NCI-H460 (cell line): ENCODE results near the gene CCDC102B. TPM values are rescaled to one million over a fixed set of nuclear protein-coding genes. Genes with fewer than 3 reads are reported as not detected.
"Not testable (repeated sequence)": the region's sequence is repeated elsewhere in the genome, so short reads cannot be mapped to it uniquely, and the experiment has no call there.

ENCODE experiments used
- DNase-seq: peaks from one replicate; pipeline ENCODE4 v3.0.0-alpha.2; 2016; ENCODE audit warnings: low read depth; ENCODE audit errors: extremely low read depth
- total RNA-seq: library from RNA; depleted of rRNA; stranded (reverse); fragments of >200 nt; shearing (Covaris generic); gene quantifications from 2 replicates; pipeline ENCODE4 v1.2.3, GENCODE V29; 2014

Gene CCDC102B
- total RNA-seq, 1 experiment from 2014 or later, result 8.5 TPM

DNA sequence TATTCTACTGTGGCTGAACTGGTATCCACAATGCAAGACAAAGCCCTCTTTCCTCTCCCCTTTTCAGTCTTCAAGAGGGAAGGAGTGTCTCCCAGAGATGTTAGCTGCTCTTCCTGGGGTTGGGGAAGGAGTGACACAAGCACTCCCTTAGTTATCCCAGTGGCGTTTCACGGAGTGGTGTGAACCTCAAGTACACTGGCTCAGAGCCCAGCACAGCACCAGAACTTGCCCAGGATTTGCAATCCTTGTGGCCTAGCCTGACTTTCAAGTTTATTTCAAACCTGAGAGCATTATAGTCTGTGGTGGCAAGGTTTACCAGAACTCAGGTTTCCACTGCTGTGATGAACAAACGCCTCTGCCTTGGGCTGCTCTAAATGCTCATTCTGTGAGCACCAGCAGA, 162.5 kb downstream of the CCDC102B start:
- DNase-seq, result peak; percentile 49

DNA sequence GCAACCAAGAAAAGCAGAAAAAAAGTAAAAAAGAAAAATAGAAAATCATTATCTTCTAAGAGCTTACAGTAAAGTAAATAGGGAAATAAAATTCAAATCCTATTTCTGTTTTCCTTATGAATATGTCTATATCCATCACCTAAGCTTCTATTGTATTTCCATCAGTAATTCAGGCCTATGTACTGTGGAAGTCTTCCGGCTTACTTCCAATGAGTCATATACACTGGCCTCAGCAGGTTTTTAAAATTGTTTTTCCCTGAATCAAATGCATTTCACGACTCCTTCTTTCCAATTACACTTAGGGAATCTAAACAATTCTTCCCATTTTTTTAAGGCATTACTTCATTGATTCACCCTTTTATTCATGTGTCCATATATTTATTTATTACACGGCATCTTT, 164.7 kb downstream of the CCDC102B start:
- no peak for DNase-seq

DNA sequence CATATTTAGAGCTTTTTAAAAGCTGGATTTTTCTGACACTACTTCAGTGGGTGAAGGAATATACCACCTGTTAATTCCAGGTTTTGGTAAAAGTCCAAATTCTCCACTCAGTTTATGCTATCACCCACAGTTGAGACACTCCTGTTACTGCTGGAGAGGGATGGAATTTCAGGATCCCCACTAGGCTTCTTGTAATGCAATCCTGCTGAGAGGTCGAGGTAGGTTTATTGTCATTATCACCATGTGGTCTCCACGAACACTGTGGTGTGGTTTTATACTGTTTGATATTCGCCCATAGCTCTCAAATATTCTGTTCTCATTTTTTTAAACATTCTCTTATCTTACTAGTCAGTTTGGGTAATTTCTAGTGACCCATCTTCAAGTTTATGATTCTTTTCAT, 167.9 kb downstream of the CCDC102B start:
- no peak for DNase-seq

DNA sequence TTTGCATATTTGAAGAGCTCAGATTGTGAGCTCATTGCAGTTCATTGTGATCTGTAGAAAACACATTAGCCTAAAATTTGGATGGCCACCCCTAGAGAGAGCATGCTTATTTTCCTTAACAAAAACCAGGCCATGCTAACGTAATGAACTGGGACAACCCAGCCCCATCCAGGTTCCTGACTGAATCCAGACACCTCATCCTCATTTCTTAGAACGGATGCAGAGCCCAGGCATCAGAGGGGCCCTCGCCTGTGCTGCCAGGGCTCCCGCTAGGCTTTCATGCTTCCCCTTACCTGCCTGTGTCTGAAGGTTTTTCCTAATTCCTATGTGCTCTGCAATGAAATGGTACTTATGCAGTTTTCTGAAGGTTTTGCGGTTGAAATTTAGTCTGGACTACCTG, 171.1 kb downstream of the CCDC102B start:
- DNase-seq, result no peak

DNA sequence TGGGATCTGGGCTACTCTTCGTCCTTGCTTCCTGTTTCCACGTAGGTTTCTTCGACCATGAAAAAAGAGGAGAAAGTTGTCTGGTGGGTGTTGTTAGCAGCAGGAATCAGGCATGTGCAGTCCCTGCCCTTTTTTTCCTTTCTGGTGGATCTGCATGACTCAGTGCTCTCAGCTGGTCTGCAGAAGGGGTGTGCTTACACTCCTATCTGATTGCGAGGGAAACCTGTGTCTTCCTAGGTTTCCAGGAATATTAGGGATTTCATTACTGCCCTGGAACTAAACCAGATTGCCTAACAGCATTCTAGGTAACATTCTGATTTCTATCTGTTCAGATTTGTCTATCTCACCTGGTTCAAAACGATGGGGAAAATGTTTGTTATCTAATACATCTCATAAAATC, 174.3 kb downstream of the CCDC102B start:
- no peak for DNase-seq

DNA sequence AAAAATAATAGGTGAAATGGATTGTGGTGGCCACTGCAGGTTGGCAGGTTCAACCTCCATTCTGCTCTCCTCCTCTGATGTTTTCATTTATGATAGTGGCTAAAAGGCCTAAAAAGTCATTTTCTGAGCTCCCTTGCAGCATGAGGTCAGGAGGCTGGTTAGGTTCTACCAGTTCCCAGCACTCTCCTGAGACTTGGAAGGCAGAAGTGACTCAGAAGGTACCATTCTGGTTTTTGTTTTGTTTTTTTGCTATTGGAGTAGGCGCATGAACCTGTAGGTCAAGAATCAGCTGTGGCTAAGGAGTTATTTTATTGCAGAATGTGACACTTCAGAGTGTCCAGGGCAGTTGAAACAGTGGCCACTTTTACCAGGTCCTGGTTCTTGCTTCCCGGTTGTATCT, 181.9 kb downstream of the CCDC102B start:
- no peak for DNase-seq

DNA sequence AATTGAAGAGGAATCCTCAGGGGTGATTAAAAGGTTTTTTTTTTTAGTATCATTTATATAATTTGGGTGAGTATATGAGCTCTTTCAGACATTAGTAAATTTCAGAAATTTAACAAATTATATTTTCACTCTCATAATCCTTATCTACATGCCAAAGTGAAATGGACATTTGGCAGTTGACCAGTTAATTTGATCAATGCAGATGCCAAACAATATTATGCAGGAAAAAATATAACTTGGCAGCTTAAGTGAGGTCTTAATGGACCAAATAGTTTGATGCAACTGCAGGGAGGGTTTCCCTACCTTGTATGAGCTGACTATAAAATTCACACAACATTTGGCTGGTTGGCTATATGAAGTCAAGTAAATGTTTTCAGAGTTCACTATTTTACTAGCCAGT, 185.2 kb downstream of the CCDC102B start:
- no peak for DNase-seq

DNA sequence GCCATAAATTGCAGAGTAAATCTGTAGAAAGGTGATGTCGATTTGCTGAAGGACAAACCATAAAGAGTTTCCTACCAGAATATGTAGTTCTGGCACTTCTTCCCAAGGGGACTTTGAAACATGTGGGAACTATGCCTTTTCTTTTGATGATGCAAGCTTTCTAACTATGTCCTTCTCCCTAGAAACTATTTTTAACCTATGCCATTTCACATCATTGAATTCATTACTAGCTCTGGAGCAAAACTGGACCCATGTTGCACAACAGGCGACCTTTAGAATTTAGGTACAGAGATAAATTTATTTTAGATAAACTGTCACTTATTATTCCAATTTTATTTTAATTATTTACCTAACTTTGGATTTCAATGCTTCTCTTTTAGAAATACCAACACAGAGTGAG, 186.5 kb downstream of the CCDC102B start:
- no peak for DNase-seq

DNA sequence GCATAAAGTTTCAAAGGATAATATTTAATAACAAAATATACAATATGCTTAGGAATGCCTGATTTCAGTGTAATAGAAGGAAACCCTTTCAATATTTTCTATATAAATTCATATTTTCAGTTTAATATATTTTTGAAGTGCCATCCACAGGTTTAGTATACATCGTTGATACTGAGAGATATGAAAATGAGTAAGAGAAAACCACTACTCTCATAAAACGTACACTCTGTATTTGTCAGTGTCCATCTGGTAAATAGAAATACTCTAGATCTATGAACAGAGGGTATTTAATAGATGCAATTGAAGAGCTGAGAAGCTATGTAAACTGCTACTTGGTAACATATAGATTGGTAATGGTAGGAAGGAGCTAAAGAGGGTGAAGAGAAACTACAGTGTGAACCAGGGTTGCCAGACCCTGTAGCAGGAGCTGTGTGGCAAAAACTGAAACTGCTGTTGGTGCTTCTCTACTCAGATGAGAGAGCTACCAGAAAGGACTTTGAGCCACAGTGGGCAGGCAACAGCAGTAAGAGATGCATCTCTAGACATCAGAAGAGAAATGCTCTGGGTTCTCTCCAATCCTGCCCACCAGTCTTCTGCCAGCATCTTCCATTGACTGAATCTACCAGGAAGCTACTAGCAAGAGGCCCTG, 187.4 kb downstream of the CCDC102B start:
- DNase-seq, result no peak

DNA sequence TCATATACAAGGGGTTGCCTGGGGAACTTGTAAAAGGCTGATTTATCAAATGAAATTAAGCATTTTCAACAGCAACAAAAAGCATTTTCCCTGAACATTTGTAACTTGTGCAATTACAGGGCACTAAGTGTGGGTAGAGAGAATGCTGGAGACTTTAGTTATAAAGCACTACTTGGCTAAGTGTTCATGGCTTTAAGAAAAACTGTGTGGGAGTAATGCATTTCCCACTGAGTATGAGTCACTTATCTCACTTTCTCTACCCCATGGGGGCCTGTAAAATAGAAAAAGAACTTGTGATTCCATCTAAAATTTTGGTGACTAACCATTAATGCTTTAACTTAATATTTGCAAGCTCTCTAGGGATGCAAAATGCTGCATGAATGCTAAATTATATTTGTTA, 193.4 kb downstream of the CCDC102B start:
- no peak for DNase-seq

DNA sequence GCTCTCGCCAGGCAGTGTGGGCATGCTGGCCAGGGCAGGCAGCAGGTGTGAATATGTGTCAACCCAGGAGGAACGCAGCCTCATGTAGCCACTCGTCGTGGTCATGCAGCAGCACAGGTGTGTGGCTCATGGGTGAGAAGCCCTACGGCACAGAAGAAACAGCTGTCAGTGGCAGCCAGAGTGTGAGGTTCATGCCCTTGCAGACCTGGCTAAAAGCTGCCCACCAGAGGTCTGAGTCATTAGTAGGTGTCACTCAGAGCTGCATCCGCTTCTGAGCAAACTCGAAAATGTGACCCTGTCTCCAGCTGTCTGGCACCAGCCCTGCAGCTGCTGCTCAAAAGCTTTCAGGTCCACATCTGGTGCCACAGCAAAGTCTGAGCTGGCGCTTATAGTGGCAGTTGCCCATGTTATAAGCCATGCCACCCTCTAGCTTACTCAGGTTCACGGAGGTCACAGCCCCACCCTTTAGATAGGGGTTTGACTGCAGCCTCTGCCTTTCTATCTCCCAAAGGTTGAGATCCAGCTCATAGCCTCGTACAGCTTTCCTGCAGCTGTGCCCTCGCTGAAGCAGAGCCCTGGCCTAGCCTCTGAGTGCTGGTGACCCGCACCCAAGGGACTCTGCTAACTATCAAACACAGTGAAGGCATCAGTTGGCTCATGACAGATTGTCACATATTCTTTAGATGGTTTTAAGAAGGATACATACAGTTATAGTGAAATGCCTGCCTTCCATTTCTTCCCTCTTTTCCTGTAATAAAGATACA, 195.0 kb downstream of the CCDC102B start:
- no peak for DNase-seq

DNA sequence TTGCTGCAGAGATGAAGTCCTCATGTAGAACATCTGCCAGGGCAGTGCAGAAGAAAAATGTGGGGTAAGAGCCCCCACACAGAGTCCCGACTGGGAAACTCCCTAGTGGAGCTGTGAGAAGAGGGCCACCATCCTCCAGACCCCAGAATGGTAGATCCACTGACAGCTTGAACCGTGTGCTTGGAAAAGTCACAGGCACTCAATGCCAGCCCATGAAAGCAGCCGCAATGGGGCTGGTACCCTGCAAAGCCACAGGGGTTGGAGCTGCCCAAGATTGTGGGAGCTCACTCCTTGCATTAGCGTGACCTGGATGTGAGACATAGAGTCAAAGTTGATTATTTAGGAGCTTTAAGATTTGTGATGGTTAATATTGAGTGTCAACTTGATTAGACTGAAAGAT, 197.8 kb downstream of the CCDC102B start:
- DNase-seq, result no peak

DNA sequence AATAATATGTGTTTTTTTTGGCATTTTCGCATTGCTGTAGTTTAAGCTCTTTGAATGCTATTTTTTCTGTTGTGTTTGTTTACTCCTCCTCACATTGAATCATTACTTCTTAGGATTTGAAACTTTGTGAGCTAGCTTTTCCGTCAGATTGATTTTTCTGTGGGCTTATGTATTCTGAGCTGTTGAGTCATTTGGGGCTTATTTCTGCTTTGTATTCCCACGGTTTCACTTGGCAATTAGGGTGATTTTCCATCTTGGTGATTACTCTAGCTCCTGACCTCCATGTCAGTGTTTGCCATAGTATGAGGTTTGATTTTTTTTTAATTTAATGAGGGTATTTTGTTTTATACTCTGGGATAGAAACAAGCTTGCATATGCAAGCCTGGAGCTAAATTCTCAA, 200.0 kb downstream of the CCDC102B start:
- DNase-seq, result no peak

DNA sequence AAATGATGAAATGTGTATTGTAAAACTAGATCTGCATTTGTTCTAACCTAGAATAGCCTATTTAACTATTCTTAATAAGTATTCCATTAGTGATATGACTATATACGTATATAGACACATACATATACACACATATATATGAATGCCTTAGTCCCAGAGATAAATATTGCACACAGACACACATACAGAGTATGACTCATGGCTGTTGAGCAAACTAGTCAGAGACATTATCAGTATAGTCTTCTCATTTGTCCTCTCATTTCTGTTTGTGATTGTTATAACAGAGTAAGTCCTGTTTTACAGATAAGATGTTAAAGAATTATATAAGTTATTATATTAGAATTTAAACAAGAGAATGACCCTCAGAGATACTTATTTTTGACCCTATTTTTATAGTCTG, 202.5 kb downstream of the CCDC102B start:
- no peak for DNase-seq

DNA sequence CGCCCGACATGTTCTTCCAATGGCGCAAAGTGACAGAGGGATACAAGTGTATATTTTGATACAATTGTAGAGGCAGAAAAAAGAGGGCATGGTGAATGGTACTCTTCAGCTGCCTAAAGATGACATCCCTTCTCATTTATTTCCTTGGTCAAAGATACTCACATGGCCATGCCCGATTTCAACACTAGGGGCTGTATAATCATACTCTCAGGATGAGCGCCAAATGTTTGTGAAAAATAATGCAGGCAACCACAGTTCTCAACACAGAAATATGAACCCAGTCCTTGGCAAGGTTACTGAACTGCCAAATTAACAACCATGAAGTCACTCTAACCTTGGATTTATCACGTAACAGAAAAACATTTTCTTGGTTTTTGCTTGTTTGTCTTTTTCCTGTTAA, 204.4 kb downstream of the CCDC102B start:
- no peak for DNase-seq

DNA sequence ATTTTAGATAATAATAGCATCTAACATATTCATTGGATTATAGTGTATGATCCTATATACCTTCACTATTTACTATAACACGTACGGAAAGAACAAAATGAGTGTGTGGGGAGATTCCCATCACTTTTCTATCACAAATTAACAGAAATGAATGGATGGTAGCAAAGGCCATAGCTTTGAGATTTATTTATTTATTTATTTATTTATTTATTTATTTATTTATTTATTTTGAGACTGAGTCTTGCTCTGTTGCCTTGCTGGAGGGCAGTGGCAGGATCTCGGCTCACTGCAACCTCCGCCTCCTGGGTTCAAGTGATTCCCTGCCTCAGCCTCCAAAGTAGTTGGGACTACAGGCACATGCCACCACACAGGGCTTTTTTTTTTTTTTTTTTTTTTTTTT, 208.3 kb downstream of the CCDC102B start:
- not testable (repeated sequence) for DNase-seq

DNA sequence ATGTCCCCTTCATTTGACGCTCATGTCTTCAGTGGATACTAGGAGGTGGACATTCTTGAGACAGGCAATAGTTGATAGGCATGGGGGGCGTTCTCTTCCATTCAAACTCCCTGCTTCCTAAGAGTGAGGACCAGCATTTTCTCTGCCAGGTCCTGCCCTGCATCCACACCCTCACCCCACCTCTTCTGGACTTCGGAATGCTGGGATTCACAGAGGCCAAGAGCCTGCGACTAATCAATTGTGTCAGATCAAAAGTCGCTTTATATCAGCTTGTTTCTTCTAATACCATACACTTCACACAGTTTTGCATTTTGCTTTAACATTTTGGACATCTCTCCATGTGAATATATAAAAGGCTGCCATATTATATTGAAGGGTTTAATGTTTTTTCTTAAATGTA, 210.7 kb downstream of the CCDC102B start:
- no peak for DNase-seq

DNA sequence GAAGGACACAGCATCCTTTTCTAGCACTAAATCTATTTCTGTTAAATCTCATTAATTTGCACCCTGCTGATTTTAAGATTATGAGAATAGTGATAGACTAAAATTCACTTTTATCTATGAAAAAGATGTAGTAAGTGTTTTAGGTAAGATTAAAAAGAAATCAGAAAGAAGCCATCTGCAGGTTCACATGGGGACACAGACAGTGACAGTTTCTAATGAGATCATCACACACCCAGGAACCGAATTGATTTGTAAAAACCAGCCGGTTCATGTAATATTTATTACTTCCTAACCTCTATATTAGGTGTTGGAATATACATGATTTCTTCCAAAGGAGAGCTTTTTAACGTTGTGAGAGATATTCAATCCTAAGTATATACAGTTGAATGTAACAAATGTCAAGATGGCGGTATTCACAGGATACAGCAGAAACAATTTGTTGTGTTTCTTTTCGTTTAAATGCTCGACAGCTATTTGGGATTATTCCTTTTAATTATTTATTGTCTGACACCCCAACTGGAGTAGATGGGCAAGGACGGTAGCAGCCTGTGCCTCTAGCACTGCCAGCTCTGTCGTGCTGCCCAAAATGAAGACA, 223.4 kb downstream of the CCDC102B start:
- DNase-seq, result no peak

DNA sequence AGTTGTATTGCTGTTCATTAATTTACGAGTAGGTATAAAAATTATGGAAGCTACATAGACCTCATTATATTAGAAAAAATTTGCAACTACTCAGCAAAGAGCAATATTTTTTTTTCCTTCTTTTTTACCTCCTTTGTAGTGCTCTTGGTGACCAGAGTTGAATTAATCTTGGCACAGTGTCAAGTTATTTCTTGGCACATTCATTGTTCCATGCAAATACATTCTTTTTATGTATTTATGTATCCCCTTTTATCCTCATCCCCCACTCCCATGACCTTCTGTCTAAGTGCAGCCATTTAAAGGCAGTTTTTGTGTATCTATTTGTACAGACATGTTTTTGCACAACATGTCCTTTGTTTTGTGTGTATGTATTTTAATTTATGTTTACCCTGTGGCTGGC, 224.5 kb downstream of the CCDC102B start:
- no peak for DNase-seq

DNA sequence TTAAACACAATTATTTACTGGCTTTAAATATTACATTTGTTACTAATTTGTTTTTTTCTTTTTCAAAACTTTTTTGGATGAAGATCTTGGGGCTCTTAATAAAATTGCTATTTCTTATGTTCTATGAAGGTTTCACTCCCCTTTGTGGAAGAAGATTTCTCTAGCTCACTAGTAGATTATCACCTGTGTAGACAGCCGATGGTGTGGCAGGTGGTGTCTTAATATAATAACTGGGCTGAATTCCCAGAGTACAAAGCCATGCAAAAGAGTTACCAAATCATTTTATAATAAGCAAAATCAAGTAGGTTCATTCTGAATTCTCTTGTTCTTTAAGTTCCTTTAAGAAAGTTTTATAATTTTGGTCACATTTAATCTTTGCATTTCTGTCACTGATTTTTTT, 233.7 kb downstream of the CCDC102B start:
- no peak for DNase-seq

DNA sequence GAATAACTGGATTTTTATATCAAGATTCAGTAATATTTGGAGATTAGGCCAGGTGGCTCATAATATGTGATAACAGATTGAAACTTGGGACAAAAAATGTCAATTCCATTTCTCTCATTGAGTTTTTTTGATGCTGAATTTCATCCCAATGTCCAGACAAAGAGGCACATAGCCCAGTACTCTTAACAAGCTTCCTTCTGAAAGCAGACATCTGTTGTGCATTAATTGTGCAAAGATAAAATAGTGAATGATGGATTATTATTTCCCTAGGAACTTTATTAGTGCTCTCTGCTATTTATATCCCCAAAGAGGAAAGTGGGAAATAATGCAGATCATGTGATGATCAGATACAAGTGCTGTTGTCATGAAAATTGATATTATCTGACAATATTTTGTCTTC, 234.1 kb downstream of the CCDC102B start:
- no peak for DNase-seq

DNA sequence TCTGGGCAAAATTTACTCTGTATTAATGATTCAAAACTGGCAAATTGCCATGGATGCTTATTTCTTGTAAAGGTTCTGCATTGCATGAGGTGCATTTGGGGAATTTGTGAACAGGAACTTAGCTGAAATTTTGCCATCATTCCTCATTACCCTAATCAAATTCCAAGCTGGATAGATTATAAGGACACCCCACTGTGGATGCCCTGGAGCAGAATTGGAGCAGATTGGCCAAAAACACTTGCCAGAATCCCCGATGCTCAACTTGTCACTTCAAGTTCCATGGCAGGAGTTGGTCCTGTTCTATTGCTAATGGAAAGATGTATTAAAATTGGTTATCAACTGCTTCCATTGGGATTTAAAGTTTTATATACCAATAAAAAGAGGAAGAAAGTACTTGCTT, 237.9 kb downstream of the CCDC102B start:
- no peak for DNase-seq
